Right atrium auricular region (tissue), 2 donors: ENCODE data around the gene HOXA9. TPM values are rescaled to one million over a fixed set of nuclear protein-coding genes. Genes with fewer than 3 reads are reported as not detected.

Experiments used
- DNase-seq: peaks from one replicate; pipeline ENCODE4 v3.0.0-alpha.2; 2019; ENCODE audit warnings: low spot score
- H3K27ac ChIP-seq, 2 donors: fragments of 200-600 bp; sonication (generic); 1 replicate in 1 of 2; 2 replicates in 1 of 2; pipeline ENCODE4 v1.5.1; 2016 to 2019
- H3K27me3 ChIP-seq, 2 donors: fragments of 200-600 bp; sonication (generic); one replicate each; pipeline versions ENCODE4 v1.5.1 to v1.6.0; 2017 to 2019
- H3K36me3 ChIP-seq: fragments of 200-600 bp; sonication (generic); one replicate; pipeline ENCODE4 v1.5.1; 2016
- H3K4me1 ChIP-seq, 2 donors: fragments of 200-600 bp; sonication (generic); one replicate each; pipeline versions ENCODE4 v1.5.1 to v1.6.0; 2017 to 2019
- H3K4me3 ChIP-seq, 2 donors: fragments of 200-600 bp; sonication (generic); 1 replicate in 1 of 2; 2 replicates in 1 of 2; pipeline ENCODE4 v1.5.1; 2017 to 2019; ENCODE audit warnings: mild to moderate bottlenecking in 1 of 2, moderate library complexity in 1 of 2
- H3K9me3 ChIP-seq, 2 donors: fragments of 200-600 bp; sonication (generic); one replicate each; pipeline ENCODE4 v1.5.1; 2019
- CTCF ChIP-seq, 2 donors: fragments of 200-600 bp; sonication (generic); IDR thresholded peaks; one replicate each; pipeline ENCODE4 v1.5.1; 2019; ENCODE audit warnings: antibody characterized with exemption in 2 of 2
- total RNA-seq, 2 donors: library from RNA; depleted of rRNA; stranded (reverse); fragments of >200 nt; gene quantifications; one replicate each; pipeline ENCODE4 v1.1.0, GENCODE V29; 2016

HOXA9 gene
- total RNA-seq, 2 donors from 2014 or later, result not detected

- Histone ChIP-seq H3K4me3 (no peak overlapping the region), H3K27me3 (peaks cover 13 to 23% of the 10 kb centered on the region in 2 donors), H3K9me3 (no peaks in the 10 kb centered on the region), H3K36me3 (no peaks in the 10 kb centered on the region), H3K4me1 (peaks cover 0 to 10% of the 10 kb centered on the region in 2 donors), H3K27ac (no peak overlapping the region)
- no peak for DNase-seq
- TF ChIP-seq CTCF (IDR thresholded peaks at IDR 0.05), result no peak
These were observed 37.3 kb downstream of the HOXA9 start for GRCh38 chr7:27128034-27128433.

- Histone ChIP-seq H3K36me3 (no peaks in the 10 kb centered on the region), H3K4me1 (peaks cover 0 to 10% of the 10 kb centered on the region in 2 donors), H3K4me3 (no peak overlapping the region), H3K27ac (no peak overlapping the region), H3K9me3 (no peaks in the 10 kb centered on the region), H3K27me3 (peaks cover 14 to 32% of the 10 kb centered on the region in 2 donors)
- TF ChIP-seq CTCF (IDR thresholded peaks at IDR 0.05), result no peak
- DNase-seq, result no peak
These were observed 38.6 kb downstream of the HOXA9 start for GRCh38 chr7:27126596-27127327.

- no peaks in the 10 kb centered on the region for H3K9me3 ChIP-seq
- H3K4me3 ChIP-seq, result no peak overlapping the region
- no peak for DNase-seq
- TF ChIP-seq CTCF (IDR thresholded peaks at IDR 0.05), result no peak
- no peak overlapping the region for H3K27ac ChIP-seq
- no peaks in the 10 kb centered on the region for H3K36me3 ChIP-seq
- peaks cover 10 to 32% of the 10 kb centered on the region in 2 donors for H3K27me3 ChIP-seq
- peaks cover 0 to 6% of the 10 kb centered on the region in 2 donors for H3K4me1 ChIP-seq
These were observed 39.3 kb downstream of the HOXA9 start for GRCh38 chr7:27125986-27126394.

- no peaks in the 10 kb centered on the region for H3K36me3 ChIP-seq
- TF ChIP-seq CTCF (IDR thresholded peaks at IDR 0.05), result no peak
- H3K9me3 ChIP-seq, result no peaks in the 10 kb centered on the region
- DNase-seq, result no peak
- H3K27me3 ChIP-seq, result peaks cover 8 to 32% of the 10 kb centered on the region in 2 donors
- H3K27ac ChIP-seq, result no peak overlapping the region
- H3K4me3 ChIP-seq, result no peak overlapping the region
- peaks cover 0 to 3% of the 10 kb centered on the region in 2 donors for H3K4me1 ChIP-seq
These were observed 40.2 kb downstream of the HOXA9 start for GRCh38 chr7:27124902-27125689.

- no peak for DNase-seq
- Histone ChIP-seq H3K9me3 (no peaks in the 10 kb centered on the region), H3K4me3 (no peak overlapping the region), H3K36me3 (no peaks in the 10 kb centered on the region), H3K4me1 (no peaks in the 10 kb centered on the region), H3K27me3 (peaks cover 4 to 25% of the 10 kb centered on the region in 2 donors), H3K27ac (no peak overlapping the region)
- no peak for TF ChIP-seq CTCF (IDR thresholded peaks at IDR 0.05)
These were observed 41.0 kb downstream of the HOXA9 start for GRCh38 chr7:27124096-27124901.
